ENCODE results near the gene FBL. TPM values are rescaled to one million over a fixed set of nuclear protein-coding genes. Genes with fewer than 3 reads are reported as not detected.

The FBL gene
- total and polyA plus RNA-seq, 2 of the 4 experiments (the other 2 are of a cell fraction): 259 to 446 TPM

DNA sequence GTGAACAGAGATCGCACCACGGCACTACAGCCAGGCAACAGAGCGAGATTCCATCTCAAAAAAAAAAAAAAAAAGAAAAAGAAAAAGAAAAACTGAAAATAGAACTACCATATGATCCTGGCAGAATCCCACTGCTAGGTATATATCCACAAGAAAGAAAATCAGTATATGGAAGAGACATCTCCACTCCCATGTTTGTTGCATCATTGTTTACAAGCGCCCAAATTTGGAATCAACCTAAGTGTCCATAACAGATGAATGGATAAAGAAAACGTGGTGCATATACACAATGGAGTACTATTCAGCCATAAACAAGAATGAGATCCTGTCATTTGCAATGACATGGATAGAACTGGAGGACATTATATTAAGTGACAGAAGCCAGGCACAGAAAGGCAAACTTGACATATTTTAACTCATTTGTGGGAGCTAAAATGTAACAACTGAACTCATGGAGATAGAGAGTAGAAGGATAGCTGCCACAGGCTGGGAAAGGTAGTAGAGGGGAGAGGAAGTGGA is 38.3 kb downstream of the FBL start:
- no peak overlapping the region for H3K4me2 ChIP-seq (ENCODE audit: low read depth, low read length)
- H2BK120ac ChIP-seq (ENCODE audit: low read depth, low read length): no peak overlapping the region
- no peak overlapping the region for H4K8ac ChIP-seq (ENCODE audit: low read depth in 2 of 2, low read length in 2 of 2)
- no peak overlapping the region for H2BK5ac ChIP-seq (ENCODE audit: low read depth, low read length, poor library complexity, severe bottlenecking)
- no peak overlapping the region for H3K27ac ChIP-seq (ENCODE audit: insufficient read depth, low read length)
- H2AFZ ChIP-seq (replicated peaks; ENCODE audit: low read length, poor library complexity): no peak overlapping the region
- H3K9me1 ChIP-seq (ENCODE audit: insufficient read depth, low read length): no peaks in the 10 kb centered on the region
- no peak overlapping the region for H3K4ac ChIP-seq (ENCODE audit: low read depth, low read length)
- H3K79me1 ChIP-seq (ENCODE audit: low read depth in 1 of 2, low read length in 2 of 2): no peaks in the 10 kb centered on the region
- no peak overlapping the region for H3K14ac ChIP-seq (replicated peaks; ENCODE audit: low read depth, low read length)
- WGBS, 2 experiments (ENCODE audit: extremely low coverage in 2 of 2, insufficient read length in 1 of 2): no CpG with 5 or more reads among the region's 5 CpGs
- H4K20me1 ChIP-seq (ENCODE audit: insufficient read depth, low read length): no peaks in the 10 kb centered on the region; the same call in 1 of the 2 replicates
- H2BK20ac ChIP-seq (ENCODE audit: low read depth, low read length): no peak overlapping the region
- H4K5ac ChIP-seq (ENCODE audit: low read depth, low read length): no peak overlapping the region
- in situ Hi-C loops (cut with MboI; ENCODE audit: low sequenced_read_pairs) (no loop called here), dilution Hi-C loops (cut with HindIII; ENCODE audit: low sequenced_read_pairs, unreplicated experiment) (no loop called here), intact Hi-C loops (cut with micrococcal nuclease) (no loop called here)
- no peak for DNase-seq
- no TSS peak for BruUV-seq (replicated peaks)
- no peak overlapping the region for H3K18ac ChIP-seq (ENCODE audit: low read depth, low read length)
- peaks cover 7% of the 10 kb centered on the region; the same call in 1 of the 2 replicates for H3K27me3 ChIP-seq (ENCODE audit: control insufficient read depth, insufficient read depth, low read length)
- no peak overlapping the region for H3K23ac ChIP-seq (ENCODE audit: low read depth, low read length)
- H3K4me1 ChIP-seq (ENCODE audit: control insufficient read depth, insufficient read depth, low read length): no peaks in the 10 kb centered on the region
- ChIA-PET CTCF (no interaction called here), POLR2A (ENCODE audit: unreplicated experiment) (no interaction called here)
- no peaks in the 10 kb centered on the region for H3K36me3 ChIP-seq (ENCODE audit: control insufficient read depth, insufficient read depth, low read length)
- no peak for ATAC-seq (ENCODE audit: low read depth)
- no peak overlapping the region for H2AK5ac ChIP-seq (ENCODE audit: low read depth, low read length)
- TF ChIP-seq, protein P1, sequence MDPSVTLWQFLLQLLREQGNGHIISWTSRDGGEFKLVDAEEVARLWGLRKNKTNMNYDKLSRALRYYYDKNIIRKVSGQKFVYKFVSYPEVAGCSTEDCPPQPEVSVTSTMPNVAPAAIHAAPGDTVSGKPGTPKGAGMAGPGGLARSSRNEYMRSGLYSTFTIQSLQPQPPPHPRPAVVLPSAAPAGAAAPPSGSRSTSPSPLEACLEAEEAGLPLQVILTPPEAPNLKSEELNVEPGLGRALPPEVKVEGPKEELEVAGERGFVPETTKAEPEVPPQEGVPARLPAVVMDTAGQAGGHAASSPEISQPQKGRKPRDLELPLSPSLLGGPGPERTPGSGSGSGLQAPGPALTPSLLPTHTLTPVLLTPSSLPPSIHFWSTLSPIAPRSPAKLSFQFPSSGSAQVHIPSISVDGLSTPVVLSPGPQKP (IDR thresholded peaks at IDR 0.05; ENCODE audit: borderline replicate concordance, low read depth, low read length): no peak
- TF ChIP-seq RCOR1 (IDR thresholded peaks at IDR 0.05; ENCODE audit: insufficient replicate concordance, low read length) (no peak), RFX5 (IDR thresholded peaks at IDR 0.05; ENCODE audit: low read depth, low read length) (no peak), CEBPB (IDR thresholded peaks at IDR 0.05; ENCODE audit: low read depth, low read length) (no peak), POLR2A (IDR thresholded peaks at IDR 0.05; ENCODE audit: low read depth, low read length) (no peak), MAFK (IDR thresholded peaks at IDR 0.05; ENCODE audit: low read depth, low read length) (no peak), FOS (IDR thresholded peaks at IDR 0.05; ENCODE audit: low read depth, low read length) (no peak), MAZ (IDR thresholded peaks at IDR 0.05; ENCODE audit: borderline replicate concordance, low read depth, low read length) (no peak), SMC3 (IDR thresholded peaks at IDR 0.05; ENCODE audit: low read depth, low read length) (no peak), NFE2L2 (IDR thresholded peaks at IDR 0.05; ENCODE audit: low read depth, low read length) (no peak), CHD1 (IDR thresholded peaks at IDR 0.05; ENCODE audit: low read depth, low read length) (no peak), BHLHE40 (IDR thresholded peaks at IDR 0.05; ENCODE audit: low read depth, low read length) (no peak), RAD21 (IDR thresholded peaks at IDR 0.05; ENCODE audit: low read length) (no peak), MXI1 (IDR thresholded peaks at IDR 0.05; ENCODE audit: borderline replicate concordance, low read depth, low read length) (no peak)
- TF ChIP-seq, protein P2, sequence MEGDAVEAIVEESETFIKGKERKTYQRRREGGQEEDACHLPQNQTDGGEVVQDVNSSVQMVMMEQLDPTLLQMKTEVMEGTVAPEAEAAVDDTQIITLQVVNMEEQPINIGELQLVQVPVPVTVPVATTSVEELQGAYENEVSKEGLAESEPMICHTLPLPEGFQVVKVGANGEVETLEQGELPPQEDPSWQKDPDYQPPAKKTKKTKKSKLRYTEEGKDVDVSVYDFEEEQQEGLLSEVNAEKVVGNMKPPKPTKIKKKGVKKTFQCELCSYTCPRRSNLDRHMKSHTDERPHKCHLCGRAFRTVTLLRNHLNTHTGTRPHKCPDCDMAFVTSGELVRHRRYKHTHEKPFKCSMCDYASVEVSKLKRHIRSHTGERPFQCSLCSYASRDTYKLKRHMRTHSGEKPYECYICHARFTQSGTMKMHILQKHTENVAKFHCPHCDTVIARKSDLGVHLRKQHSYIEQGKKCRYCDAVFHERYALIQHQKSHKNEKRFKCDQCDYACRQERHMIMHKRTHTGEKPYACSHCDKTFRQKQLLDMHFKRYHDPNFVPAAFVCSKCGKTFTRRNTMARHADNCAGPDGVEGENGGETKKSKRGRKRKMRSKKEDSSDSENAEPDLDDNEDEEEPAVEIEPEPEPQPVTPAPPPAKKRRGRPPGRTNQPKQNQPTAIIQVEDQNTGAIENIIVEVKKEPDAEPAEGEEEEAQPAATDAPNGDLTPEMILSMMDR (conservative IDR thresholded peaks at IDR 0.05; ENCODE audit: low read depth, low read length): no peak
- TF ChIP-seq, protein P3, sequence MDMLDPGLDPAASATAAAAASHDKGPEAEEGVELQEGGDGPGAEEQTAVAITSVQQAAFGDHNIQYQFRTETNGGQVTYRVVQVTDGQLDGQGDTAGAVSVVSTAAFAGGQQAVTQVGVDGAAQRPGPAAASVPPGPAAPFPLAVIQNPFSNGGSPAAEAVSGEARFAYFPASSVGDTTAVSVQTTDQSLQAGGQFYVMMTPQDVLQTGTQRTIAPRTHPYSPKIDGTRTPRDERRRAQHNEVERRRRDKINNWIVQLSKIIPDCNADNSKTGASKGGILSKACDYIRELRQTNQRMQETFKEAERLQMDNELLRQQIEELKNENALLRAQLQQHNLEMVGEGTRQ (IDR thresholded peaks at IDR 0.05; ENCODE audit: low read depth, low read length): no peak
- peaks cover 2% of the 10 kb centered on the region; the same call in 1 of the 2 replicates for H3K9me3 ChIP-seq (ENCODE audit: control insufficient read depth, insufficient read depth, low read length)
- H2BK15ac ChIP-seq (ENCODE audit: low read depth, low read length): no peak overlapping the region
- no peak overlapping the region for H4K91ac ChIP-seq (ENCODE audit: insufficient read depth, low read depth, low read length)
- no peak overlapping the region for H3K9ac ChIP-seq (ENCODE audit: low read depth, low read length)
- H3K4me3 ChIP-seq (ENCODE audit: insufficient read depth, low read depth, low read length): no peak overlapping the region
- no peak overlapping the region for H2AK9ac ChIP-seq (replicated peaks; ENCODE audit: low read depth, low read length, poor library complexity)
- H3K56ac ChIP-seq (ENCODE audit: extremely low read depth, insufficient read depth, low read length): no peak overlapping the region
